Left ventricle myocardium inferior (tissue), 1 donor: ENCODE measurements around the gene RASAL2. TPM values are rescaled to one million over a fixed set of nuclear protein-coding genes. Genes with fewer than 3 reads are reported as not detected.

ENCODE experiments used
- DNase-seq: peaks from one replicate; pipeline ENCODE4 v3.0.0-alpha.2; 2020
- H3K27ac ChIP-seq: fragments of 200-600 bp; replicated peaks from 2 replicates; pipeline ENCODE4 v1.8.0; 2021
- H3K27me3 ChIP-seq: fragments of 200-600 bp; 2 replicates; pipeline ENCODE4 v1.8.0; 2021; ENCODE audit warnings: low read depth
- H3K36me3 ChIP-seq: fragments of 200-600 bp; 2 replicates; pipeline ENCODE4 v1.8.0; 2021
- H3K4me1 ChIP-seq: fragments of 200-600 bp; 2 replicates; pipeline ENCODE4 v1.8.0; 2021
- H3K4me3 ChIP-seq: fragments of 200-600 bp; 2 replicates; pipeline ENCODE4 v1.8.0; 2021; ENCODE audit warnings: mild to moderate bottlenecking, moderate library complexity
- H3K9me3 ChIP-seq: fragments of 200-600 bp; replicated peaks from 2 replicates; pipeline ENCODE4 v1.8.0; 2021
- CTCF ChIP-seq: fragments of 200-600 bp; IDR thresholded peaks from 2 replicates; pipeline ENCODE4 v1.8.0; 2021; ENCODE audit warnings: antibody characterized with exemption, mild to moderate bottlenecking, borderline replicate concordance
- intact Hi-C: fragments of 100-400 bp; cut with micrococcal nuclease; formaldehyde crosslinking; loops from one replicate; pipeline ENCODE4 v1.11.0; 2022
- total RNA-seq: library from RNA; stranded (reverse); fragmentation: NEBNext Ultra II Directional; extraction: Animal tissue kit (Norgen Biotek cat#: 25700); gene quantifications from one replicate; pipeline ENCODE4 v1.2.1, GENCODE V29; 2021
- donor health status: DM: no; HTN: yes; CAD: no; lungs with severe emphysema.

The RASAL2 gene
- total RNA-seq, 1 donor from 2014 or later: 28.3 TPM

GRCh38 chr1:178434899-178435435 lies 341.1 kb downstream of the RASAL2 start:
- H3K36me3 ChIP-seq: peaks cover 9% of the 10 kb centered on the region
- H3K4me1 ChIP-seq: peaks cover 13% of the 10 kb centered on the region
- intact Hi-C loops: no loop called here
- no peak for TF ChIP-seq CTCF
- no peaks in the 10 kb centered on the region for H3K9me3 ChIP-seq
- no peak overlapping the region for H3K4me3 ChIP-seq
- no peak overlapping the region for H3K27ac ChIP-seq
- no peaks in the 10 kb centered on the region for H3K27me3 ChIP-seq
- DNase-seq: no peak

GRCh38 chr1:178436899-178437298 lies 343.0 kb downstream of the RASAL2 start:
- H3K4me1 ChIP-seq: peaks cover 13% of the 10 kb centered on the region
- H3K27ac ChIP-seq: no peak overlapping the region
- no peak for TF ChIP-seq CTCF
- H3K36me3 ChIP-seq: peaks cover 27% of the 10 kb centered on the region
- intact Hi-C loops: no loop called here
- H3K9me3 ChIP-seq: no peaks in the 10 kb centered on the region
- H3K4me3 ChIP-seq: no peak overlapping the region
- no peaks in the 10 kb centered on the region for H3K27me3 ChIP-seq
- no peak for DNase-seq

- Histone ChIP-seq H3K27me3 (no peaks in the 10 kb centered on the region), H3K27ac (no peak overlapping the region), H3K4me3 (no peak overlapping the region), H3K36me3 (peaks cover 42% of the 10 kb centered on the region), H3K4me1 (peaks cover 13% of the 10 kb centered on the region), H3K9me3 (no peaks in the 10 kb centered on the region)
- intact Hi-C loops: no loop called here
- no peak for DNase-seq
- no peak for TF ChIP-seq CTCF
Observed at GRCh38 chr1:178438432-178438831, 344.5 kb downstream of the RASAL2 start.

GRCh38 chr1:178442925-178443324 lies 349.0 kb downstream of the RASAL2 start:
- no peak for TF ChIP-seq CTCF
- no peaks in the 10 kb centered on the region for H3K9me3 ChIP-seq
- DNase-seq: no peak
- no peak overlapping the region for H3K4me3 ChIP-seq
- intact Hi-C loops: no loop called here
- H3K27me3 ChIP-seq: no peaks in the 10 kb centered on the region
- peaks cover 74% of the 10 kb centered on the region for H3K36me3 ChIP-seq
- no peak overlapping the region for H3K27ac ChIP-seq
- H3K4me1 ChIP-seq: no peaks in the 10 kb centered on the region

- no peak overlapping the region for H3K4me3 ChIP-seq
- H3K4me1 ChIP-seq: peaks cover 5% of the 10 kb centered on the region
- H3K36me3 ChIP-seq: peaks cover 34% of the 10 kb centered on the region
- DNase-seq: no peak
- no peak for TF ChIP-seq CTCF
- no peaks in the 10 kb centered on the region for H3K27me3 ChIP-seq
- H3K27ac ChIP-seq: no peak overlapping the region
- intact Hi-C loops: no loop called here
- no peaks in the 10 kb centered on the region for H3K9me3 ChIP-seq
Observed at GRCh38 chr1:178450871-178451270, 357.0 kb downstream of the RASAL2 start.
